Peyer's patch (tissue), 4 donors: ENCODE measurements around the gene DNASE1L3.

Experiments used
- POLR2A ChIP-seq, 2 donors: fragments of 450-650 bp; IDR thresholded peaks; one replicate each; pipeline ENCODE4 v1.5.1; 2017; ENCODE audit warnings: antibody characterized with exemption in 2 of 2, mild to moderate bottlenecking in 2 of 2, moderate library complexity in 2 of 2
- TF ChIP-seq, protein P1 (sequence below), 6 experiments: fragments of 450-650 bp in 4 of 6; fragments of 200-600 bp in 2 of 6; sonication (generic) in 1 of 6; IDR thresholded peaks; one replicate each; pipeline ENCODE4 v1.5.1; 2017 to 2019; ENCODE audit warnings: antibody characterized with exemption in 6 of 6, mild to moderate bottlenecking in 3 of 6, moderate library complexity in 1 of 6

DNA sequence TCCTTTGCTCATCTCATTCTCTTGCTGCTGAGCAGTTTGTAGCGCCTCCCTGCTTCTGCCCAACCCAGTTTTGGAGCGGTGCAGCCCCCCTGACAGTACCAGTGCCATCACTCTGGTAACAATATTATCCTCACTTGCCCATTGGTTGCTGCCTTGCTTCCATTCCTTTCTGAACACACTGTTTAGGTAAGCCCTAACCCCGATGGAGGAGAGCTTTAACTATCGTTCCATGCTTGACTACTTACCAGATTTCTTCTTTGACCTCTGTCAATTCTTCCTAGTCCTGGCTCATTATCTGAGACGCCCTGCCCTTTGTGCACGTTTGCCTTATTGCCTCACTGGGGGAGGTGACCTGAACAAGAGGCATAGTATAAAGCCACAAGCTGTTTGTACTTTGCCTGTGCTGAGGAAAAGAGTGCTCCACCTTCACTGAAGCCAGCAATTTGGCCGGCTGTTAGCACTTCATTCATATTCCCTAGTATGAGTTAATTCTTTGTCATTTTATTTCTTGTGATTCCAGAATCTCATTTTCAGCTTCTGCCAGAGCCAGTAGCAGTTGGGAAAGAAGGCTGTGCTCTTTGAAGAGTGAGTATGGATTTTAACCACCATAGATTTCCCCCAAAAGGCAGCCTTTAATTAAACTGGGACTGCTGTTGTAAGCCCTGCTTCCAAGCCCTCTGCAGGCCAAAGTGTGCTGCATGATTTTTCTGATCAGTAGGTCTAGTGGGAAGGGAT, 38.8 kb upstream of the DNASE1L3 start:
- peak; percentile 75 to 93 for TF ChIP-seq POLR2A (IDR thresholded peaks at IDR 0.05)
- TF ChIP-seq, protein P1, sequence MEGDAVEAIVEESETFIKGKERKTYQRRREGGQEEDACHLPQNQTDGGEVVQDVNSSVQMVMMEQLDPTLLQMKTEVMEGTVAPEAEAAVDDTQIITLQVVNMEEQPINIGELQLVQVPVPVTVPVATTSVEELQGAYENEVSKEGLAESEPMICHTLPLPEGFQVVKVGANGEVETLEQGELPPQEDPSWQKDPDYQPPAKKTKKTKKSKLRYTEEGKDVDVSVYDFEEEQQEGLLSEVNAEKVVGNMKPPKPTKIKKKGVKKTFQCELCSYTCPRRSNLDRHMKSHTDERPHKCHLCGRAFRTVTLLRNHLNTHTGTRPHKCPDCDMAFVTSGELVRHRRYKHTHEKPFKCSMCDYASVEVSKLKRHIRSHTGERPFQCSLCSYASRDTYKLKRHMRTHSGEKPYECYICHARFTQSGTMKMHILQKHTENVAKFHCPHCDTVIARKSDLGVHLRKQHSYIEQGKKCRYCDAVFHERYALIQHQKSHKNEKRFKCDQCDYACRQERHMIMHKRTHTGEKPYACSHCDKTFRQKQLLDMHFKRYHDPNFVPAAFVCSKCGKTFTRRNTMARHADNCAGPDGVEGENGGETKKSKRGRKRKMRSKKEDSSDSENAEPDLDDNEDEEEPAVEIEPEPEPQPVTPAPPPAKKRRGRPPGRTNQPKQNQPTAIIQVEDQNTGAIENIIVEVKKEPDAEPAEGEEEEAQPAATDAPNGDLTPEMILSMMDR (IDR thresholded peaks at IDR 0.05) = peak in 3 of 6 experiments; percentile 33 to 46 (median 43)
